Neural crest cell (in vitro differentiated cells): ENCODE data around the gene MLLT11. TPM values are rescaled to one million over a fixed set of nuclear protein-coding genes. Genes with fewer than 3 reads are reported as not detected.

Experiments used
- DNase-seq: peaks from one replicate; pipeline ENCODE4 v3.0.0; 2021; ENCODE audit warnings: low read depth, mixed read lengths, low spot score
- H3K27ac Mint-ChIP-seq: one replicate; pipeline ENCODE4 v1.8.0; 2021; ENCODE audit warnings: mild to moderate bottlenecking, mixed read lengths; ENCODE audit not compliant: unreplicated experiment
- H3K27me3 Mint-ChIP-seq: 2 replicates; pipeline ENCODE4 v1.8.0; 2021; ENCODE audit warnings: low read depth, mild to moderate bottlenecking, mixed read lengths
- H3K36me3 Mint-ChIP-seq: 2 replicates; pipeline ENCODE4 v1.8.0; 2021; ENCODE audit warnings: low read depth, mild to moderate bottlenecking, mixed read lengths
- H3K4me1 Mint-ChIP-seq: 2 replicates; pipeline ENCODE4 v1.8.0; 2021; ENCODE audit warnings: mixed read lengths
- H3K4me3 Mint-ChIP-seq: one replicate; pipeline ENCODE4 v1.8.0; 2021; ENCODE audit warnings: mild to moderate bottlenecking, mixed read lengths
- H3K9me3 Mint-ChIP-seq: 2 replicates; pipeline ENCODE4 v1.8.0; 2021; ENCODE audit warnings: mixed read lengths
- CTCF ChIP-seq: fragments of 200-600 bp; sonication (generic); conservative IDR thresholded peaks from 2 replicates; pipeline ENCODE4 v1.5.0; 2021; ENCODE audit warnings: antibody characterized with exemption, mild to moderate bottlenecking
- long read RNA-seq: library from polyadenylated mRNA; unstranded; transcript quantifications from one replicate; pipeline ENCODE4 v2.0.0, GENCODE V29; 2020
- total RNA-seq: library from RNA; stranded (reverse); gene quantifications from 2 replicates; pipeline ENCODE4 v1.2.1, GENCODE V29; 2021

The MLLT11 gene
- total RNA-seq, result 63.9 and 66.1 TPM in 2 replicates
- long read RNA-seq, full-length matches to known transcripts, result 181 of 206 reads
- long read RNA-seq, partial matches to known transcripts, result 17 of 206 reads
- long read RNA-seq, other reads (novel, unspliced or antisense), result 8 of 206 reads

- Mint-ChIP-seq H3K4me1 (peaks cover 67% of the 10 kb centered on the region), H3K36me3 (peaks cover 18% of the 10 kb centered on the region), H3K4me3 (peak within 1 kb of the TSS; percentile 98), H3K27ac (peak within 1 kb of the TSS; percentile 98), H3K27me3 (no peaks in the 10 kb centered on the region), H3K9me3 (no peaks in the 10 kb centered on the region)
- peak; percentile 70 for DNase-seq
- no peak for TF ChIP-seq CTCF
Observed at GRCh38 chr1:151060007-151060656, at the start of gene MLLT11. MLLT11 (plus strand) TSS chr1:151060397; CDS start chr1:151067225, 6,828 bp downstream.

GRCh38 chr1:151011154-151011850, 48.9 kb upstream of the MLLT11 start:
- peak overlapping the region; percentile 72 for H3K4me3 Mint-ChIP-seq
- no peak for DNase-seq

GRCh38 chr1:151012684-151013471, 47.3 kb upstream of the MLLT11 start:
- Mint-ChIP-seq H3K9me3 (no peaks in the 10 kb centered on the region), H3K4me3 (peak overlapping the region; percentile 13), H3K36me3 (no peaks in the 10 kb centered on the region), H3K4me1 (peaks cover 39% of the 10 kb centered on the region), H3K27ac (no peak overlapping the region), H3K27me3 (no peaks in the 10 kb centered on the region)
- no peak for TF ChIP-seq CTCF
- no peak for DNase-seq

More at GRCh38 chr1:151011154-151011850, 48.9 kb upstream of the MLLT11 start:
- Mint-ChIP-seq H3K27me3 (no peaks in the 10 kb centered on the region), H3K9me3 (no peaks in the 10 kb centered on the region), H3K4me1 (peaks cover 55% of the 10 kb centered on the region), H3K27ac (no peak overlapping the region), H3K36me3 (no peaks in the 10 kb centered on the region)
- TF ChIP-seq CTCF, result no peak

- H3K4me1 Mint-ChIP-seq, result peaks cover 33% of the 10 kb centered on the region
- H3K27me3 Mint-ChIP-seq, result no peaks in the 10 kb centered on the region
- peak overlapping the region; percentile 13 for H3K4me3 Mint-ChIP-seq
- no peak for DNase-seq
- H3K27ac Mint-ChIP-seq, result peak overlapping the region; percentile 11
- no peaks in the 10 kb centered on the region for H3K9me3 Mint-ChIP-seq
- no peak for TF ChIP-seq CTCF
- H3K36me3 Mint-ChIP-seq, result no peaks in the 10 kb centered on the region
Observed at GRCh38 chr1:151013518-151013917, 46.7 kb upstream of the MLLT11 start.

- Mint-ChIP-seq H3K27me3 (no peaks in the 10 kb centered on the region), H3K27ac (no peak overlapping the region), H3K9me3 (no peaks in the 10 kb centered on the region), H3K4me1 (peaks cover 3% of the 10 kb centered on the region), H3K4me3 (no peak overlapping the region), H3K36me3 (no peaks in the 10 kb centered on the region)
- TF ChIP-seq CTCF, result peak; percentile 76
- DNase-seq, result peak; percentile 78
Observed at GRCh38 chr1:151024540-151025146, 35.6 kb upstream of the MLLT11 start.
